ENCODE measurements around the gene GDF9. TPM values are rescaled to one million over a fixed set of nuclear protein-coding genes. Genes with fewer than 3 reads are reported as not detected.
A peak's percentile ranks its signal among the peaks of the same experiment; 100 is the strongest.

GDF9 gene
- total and polyA plus RNA-seq, 2 experiments from 2014 or later: 0.45 to 1.8 TPM

DNA sequence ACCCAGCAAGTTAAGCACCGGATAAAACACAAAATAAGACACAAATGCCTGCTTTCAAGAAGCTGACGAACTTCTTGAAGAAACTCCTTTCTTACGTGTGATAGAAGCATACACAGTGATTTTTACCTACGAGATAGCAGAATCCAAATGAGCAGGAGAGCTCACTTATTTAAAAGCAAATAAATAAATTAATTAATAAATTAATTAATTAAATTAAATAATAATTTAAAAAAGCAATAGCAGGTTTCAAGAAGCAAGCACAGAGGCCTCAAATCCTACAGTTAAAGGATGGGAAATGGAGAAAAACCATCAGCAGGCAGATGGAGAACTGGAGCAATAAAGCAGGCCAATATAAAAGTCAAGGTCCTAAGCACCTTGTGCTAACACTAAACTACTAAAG lies 24.5 kb upstream of the GDF9 start:
- Histone ChIP-seq H3K4me3 (no peak overlapping the region), H3K27ac (no peak overlapping the region), H3K4me1 (ENCODE audit: low read depth) (no peaks in the 10 kb centered on the region), H3K27me3 (no peaks in the 10 kb centered on the region), H3K36me3 (peaks cover 90% of the 10 kb centered on the region), H3K9me3 (ENCODE audit: low read depth) (no peaks in the 10 kb centered on the region)
- TF ChIP-seq, protein P1, sequence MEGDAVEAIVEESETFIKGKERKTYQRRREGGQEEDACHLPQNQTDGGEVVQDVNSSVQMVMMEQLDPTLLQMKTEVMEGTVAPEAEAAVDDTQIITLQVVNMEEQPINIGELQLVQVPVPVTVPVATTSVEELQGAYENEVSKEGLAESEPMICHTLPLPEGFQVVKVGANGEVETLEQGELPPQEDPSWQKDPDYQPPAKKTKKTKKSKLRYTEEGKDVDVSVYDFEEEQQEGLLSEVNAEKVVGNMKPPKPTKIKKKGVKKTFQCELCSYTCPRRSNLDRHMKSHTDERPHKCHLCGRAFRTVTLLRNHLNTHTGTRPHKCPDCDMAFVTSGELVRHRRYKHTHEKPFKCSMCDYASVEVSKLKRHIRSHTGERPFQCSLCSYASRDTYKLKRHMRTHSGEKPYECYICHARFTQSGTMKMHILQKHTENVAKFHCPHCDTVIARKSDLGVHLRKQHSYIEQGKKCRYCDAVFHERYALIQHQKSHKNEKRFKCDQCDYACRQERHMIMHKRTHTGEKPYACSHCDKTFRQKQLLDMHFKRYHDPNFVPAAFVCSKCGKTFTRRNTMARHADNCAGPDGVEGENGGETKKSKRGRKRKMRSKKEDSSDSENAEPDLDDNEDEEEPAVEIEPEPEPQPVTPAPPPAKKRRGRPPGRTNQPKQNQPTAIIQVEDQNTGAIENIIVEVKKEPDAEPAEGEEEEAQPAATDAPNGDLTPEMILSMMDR (IDR thresholded peaks at IDR 0.05; ENCODE audit: low read depth, low read length): no peak
- no peak for DNase-seq (ENCODE audit: low read depth in 1 of 2, low spot score in 1 of 2)

DNA sequence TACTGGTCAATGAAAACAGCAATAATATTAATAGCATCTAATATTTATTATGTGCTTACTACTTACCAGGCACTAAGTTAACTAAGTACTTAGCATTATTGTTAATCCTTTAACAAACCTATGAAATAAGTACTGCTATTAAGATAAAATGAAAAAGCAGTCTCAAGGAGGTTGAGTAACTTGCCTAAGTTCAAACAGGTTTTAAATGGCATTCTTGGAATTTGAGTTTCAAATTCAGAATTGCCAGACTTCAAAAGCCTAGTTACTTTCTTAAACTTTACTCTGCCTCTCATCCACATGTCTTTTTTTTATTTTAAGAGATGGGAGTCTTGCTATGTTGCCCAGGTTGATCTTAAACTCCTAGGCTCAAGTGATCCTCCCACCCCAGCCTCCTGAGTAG lies 23.2 kb upstream of the GDF9 start:
- TF ChIP-seq, protein P1 (IDR thresholded peaks at IDR 0.05; ENCODE audit: low read depth, low read length): no peak
- Histone ChIP-seq H3K9me3 (ENCODE audit: low read depth) (no peaks in the 10 kb centered on the region), H3K36me3 (peaks cover 87% of the 10 kb centered on the region), H3K27me3 (no peaks in the 10 kb centered on the region), H3K27ac (no peak overlapping the region), H3K4me1 (ENCODE audit: low read depth) (no peaks in the 10 kb centered on the region), H3K4me3 (no peak overlapping the region)
- no peak for DNase-seq (ENCODE audit: low read depth in 1 of 2, low spot score in 1 of 2)

DNA sequence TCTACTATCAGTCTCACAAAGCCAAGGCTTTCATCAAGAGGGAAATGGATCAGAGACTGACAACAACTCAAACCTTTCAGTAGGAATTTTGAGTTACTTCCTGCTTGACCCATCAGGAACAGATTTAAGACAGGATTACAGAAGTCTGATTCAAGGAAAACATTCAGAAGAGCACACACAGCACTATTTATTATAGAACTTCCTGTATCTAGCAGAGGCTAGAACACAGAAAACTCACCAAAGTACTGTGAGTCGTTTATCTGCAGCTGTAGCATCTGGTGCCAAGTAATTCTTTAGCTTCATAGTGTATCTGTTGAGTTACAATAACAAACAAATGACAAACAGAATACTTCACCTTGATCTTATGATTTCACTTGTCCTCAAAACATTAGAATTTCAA lies 21.0 kb upstream of the GDF9 start:
- H3K36me3 ChIP-seq: peaks cover 76% of the 10 kb centered on the region
- DNase-seq (ENCODE audit: low read depth in 1 of 2, low spot score in 1 of 2): no peak
- H3K27ac ChIP-seq: peak overlapping the region; percentile 20
- TF ChIP-seq, protein P1 (IDR thresholded peaks at IDR 0.05; ENCODE audit: low read depth, low read length): no peak
- no peaks in the 10 kb centered on the region for H3K9me3 ChIP-seq (ENCODE audit: low read depth)
- H3K27me3 ChIP-seq: no peaks in the 10 kb centered on the region
- no peaks in the 10 kb centered on the region for H3K4me1 ChIP-seq (ENCODE audit: low read depth)
- H3K4me3 ChIP-seq: no peak overlapping the region

DNA sequence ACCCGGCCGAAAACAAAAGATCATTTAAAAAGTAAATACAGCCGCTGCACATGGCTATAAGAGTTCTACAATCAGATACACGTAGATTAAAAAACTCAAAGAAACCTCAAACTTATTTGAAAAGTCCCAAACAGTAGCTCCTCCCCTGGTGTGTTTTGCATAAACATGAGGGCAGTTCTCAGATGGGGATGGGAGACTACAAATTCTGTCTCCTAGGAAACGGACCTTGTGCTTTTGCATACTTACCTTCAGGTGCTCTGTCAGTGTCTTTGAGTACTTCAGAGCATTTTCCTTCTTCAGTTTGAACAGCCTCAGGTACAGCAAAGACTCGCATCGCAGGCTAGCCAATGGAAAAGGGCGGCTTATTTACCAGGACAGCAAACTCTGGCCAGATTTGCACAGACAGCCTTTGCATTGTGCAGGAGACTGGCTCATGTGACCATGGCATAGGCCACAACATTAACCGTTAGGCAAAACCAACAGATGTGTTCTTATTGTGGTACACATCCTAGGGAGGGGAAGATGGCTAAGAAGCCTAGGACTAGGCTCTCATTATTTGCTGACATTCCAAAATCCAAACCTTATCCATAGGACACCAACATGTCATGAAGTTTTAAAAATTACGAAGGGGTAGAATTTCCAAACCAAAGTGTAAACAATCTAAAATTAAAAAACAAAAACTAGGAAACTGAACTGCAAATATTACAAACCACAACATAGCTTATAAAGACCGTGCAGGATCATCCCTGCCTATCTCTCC lies 20.0 kb upstream of the GDF9 start:
- Histone ChIP-seq H3K9me3 (ENCODE audit: low read depth) (no peaks in the 10 kb centered on the region), H3K27me3 (no peaks in the 10 kb centered on the region), H3K27ac (no peak overlapping the region), H3K4me1 (ENCODE audit: low read depth) (no peaks in the 10 kb centered on the region), H3K36me3 (peaks cover 71% of the 10 kb centered on the region), H3K4me3 (no peak overlapping the region)
- DNase-seq (ENCODE audit: low read depth in 1 of 2, low spot score in 1 of 2): no peak
- TF ChIP-seq, protein P1 (IDR thresholded peaks at IDR 0.05; ENCODE audit: low read depth, low read length): no peak

DNA sequence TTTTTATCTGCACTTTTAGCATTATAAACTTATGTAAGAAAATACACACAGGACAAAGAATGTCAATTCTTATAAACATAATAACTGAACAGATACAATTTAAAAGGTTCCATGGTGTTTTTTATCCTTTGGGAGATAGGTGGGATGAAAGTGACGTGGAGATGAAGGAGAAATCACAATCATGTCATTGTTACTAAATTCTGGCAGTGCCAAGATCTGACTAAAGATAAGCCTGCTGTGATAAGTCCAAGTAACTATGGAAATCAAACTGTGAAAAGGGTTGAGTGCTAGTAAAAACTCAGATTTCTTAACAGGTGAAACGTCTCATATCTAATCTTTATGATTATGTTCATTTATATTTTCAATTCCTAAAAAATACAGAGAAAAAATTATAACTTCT lies 18.3 kb upstream of the GDF9 start:
- TF ChIP-seq, protein P1 (IDR thresholded peaks at IDR 0.05; ENCODE audit: low read depth, low read length): no peak
- Histone ChIP-seq H3K9me3 (ENCODE audit: low read depth) (no peaks in the 10 kb centered on the region), H3K36me3 (peaks cover 76% of the 10 kb centered on the region), H3K4me1 (ENCODE audit: low read depth) (no peaks in the 10 kb centered on the region), H3K4me3 (no peak overlapping the region), H3K27me3 (no peaks in the 10 kb centered on the region), H3K27ac (peak overlapping the region; percentile 18)
- DNase-seq (ENCODE audit: low read depth in 1 of 2, low spot score in 1 of 2): no peak

Measured in cardiac muscle cell (in vitro differentiated cells and primary cell).